ENCODE measurements around the gene WDFY4.

DNA sequence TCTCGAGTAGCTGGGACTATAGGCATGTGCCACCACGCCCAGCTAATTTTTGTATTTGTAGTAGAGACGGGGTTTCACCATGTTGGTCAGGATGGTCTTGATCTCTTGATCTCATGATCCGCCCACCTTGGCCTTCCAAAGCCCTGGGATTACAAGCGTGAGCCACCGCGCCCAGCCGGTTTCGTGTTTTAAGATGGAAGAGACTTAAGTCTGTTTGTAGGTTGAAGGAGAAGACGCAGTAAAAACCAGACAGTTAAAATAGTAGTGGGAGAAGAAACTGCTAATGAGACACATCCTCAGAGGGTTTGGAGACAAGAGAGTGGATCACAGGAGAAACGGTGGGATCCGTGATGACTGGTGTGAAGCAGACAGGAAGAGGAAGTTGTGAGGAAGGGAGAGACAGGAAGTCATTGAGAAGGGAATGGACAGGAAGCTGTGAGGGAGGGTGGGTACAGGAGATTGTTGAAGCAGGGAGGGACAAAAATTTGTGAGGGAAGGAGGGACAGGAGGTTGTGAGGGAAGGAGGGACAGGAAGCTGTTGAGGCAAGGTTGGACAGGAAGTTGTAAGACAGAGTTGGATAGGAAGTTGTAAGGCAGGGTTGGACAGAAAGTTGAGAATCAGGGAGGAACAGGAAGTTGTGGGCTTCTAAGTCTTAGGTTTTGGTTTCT is 115.5 kb downstream of the WDFY4 start:
- no peak for TF ChIP-seq CTCF (IDR thresholded peaks at IDR 0.05)
- no peak for TF ChIP-seq POLR2AphosphoS5 (IDR thresholded peaks at IDR 0.05; ENCODE audit: insufficient read depth in 1 of 2, low read depth in 1 of 2)
